ENCODE results near the gene EID2B.

Gene EID2B, protein sequence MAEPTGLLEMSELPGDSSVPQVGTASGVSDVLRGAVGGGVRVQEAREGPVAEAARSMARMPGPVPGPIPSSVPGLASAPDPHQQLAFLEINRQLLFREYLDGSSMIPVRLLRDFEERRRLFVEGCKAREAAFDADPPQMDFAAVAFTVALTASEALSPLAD

DNA sequence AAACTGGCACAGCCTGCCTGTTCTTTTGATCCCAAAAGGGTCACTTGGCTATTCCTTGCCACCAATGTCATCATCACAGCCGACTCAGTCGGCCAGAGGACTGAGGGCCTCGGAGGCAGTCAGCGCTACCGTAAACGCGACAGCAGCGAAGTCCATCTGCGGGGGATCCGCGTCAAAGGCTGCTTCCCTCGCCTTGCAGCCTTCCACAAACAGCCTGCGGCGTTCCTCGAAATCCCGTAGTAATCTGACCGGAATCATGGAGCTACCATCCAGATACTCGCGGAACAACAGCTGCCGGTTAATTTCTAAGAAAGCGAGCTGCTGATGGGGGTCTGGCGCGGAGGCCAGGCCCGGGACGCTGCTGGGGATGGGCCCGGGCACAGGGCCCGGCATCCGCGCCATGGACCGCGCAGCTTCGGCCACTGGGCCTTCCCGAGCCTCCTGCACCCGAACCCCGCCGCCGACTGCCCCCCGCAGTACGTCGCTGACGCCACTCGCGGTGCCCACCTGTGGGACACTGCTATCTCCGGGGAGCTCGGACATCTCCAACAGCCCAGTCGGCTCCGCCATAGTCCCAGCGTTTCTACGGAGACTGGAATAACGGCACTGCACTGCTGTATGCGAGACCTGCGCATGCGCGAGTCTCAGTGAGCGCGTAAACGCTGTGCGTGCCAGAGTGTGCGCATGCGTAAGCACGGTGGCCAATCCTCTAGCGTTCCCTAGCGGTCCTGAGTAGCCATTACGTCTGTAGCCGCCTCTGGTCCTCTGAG is at the start of gene EID2B:
Gene EID2B (minus strand): TSS at position 620 of the 770 bp plus-strand sequence. CDS start 50 bp downstream, at position 570.
- DNase-seq (ENCODE audit: low spot score), result peak; percentile 99

- DNase-seq (ENCODE audit: low spot score), result no peak
These were observed 49.8 kb upstream of the EID2B start for GRCh38 chr19:39582442-39582841.

DNA sequence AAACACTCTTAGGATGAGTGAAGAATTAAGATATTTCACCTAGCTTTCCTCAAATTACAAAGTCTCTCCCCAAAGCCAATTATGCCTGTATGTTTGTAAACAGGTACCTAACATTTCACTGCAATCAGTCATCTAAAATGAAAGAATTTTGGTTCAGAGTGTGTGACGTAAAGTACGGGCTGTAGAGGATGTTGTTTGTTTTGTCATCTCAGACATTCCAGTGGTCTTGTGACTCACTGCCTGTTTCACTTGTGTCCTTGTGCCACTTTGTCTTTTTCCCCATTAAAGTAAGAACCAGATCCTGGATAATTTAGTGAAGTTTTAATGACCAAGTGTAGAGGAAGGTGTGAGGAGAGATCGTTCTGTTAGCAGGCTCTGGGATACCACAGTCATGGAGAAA is 36.0 kb upstream of the EID2B start:
- no peak for DNase-seq (ENCODE audit: low spot score)

DNA sequence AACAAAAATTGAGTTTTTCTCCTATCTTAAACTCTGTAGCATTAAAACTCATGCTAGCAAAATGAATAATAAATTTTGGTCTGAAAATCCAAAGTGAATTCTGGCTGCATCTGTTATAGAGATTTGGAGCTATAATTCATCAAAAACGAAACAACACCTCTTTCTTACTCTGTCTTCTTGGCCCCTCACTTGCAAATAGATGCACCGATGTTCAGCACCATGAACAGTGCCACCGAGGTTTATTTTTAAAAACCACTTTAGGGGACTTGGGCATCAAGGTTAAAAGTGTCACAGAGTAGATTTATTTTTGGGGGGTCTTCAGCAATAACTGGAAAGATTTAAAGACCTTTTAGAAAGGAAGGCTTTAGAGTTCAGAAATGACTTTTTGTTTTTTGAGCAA is 33.4 kb upstream of the EID2B start:
- no peak for DNase-seq (ENCODE audit: low spot score)

DNA sequence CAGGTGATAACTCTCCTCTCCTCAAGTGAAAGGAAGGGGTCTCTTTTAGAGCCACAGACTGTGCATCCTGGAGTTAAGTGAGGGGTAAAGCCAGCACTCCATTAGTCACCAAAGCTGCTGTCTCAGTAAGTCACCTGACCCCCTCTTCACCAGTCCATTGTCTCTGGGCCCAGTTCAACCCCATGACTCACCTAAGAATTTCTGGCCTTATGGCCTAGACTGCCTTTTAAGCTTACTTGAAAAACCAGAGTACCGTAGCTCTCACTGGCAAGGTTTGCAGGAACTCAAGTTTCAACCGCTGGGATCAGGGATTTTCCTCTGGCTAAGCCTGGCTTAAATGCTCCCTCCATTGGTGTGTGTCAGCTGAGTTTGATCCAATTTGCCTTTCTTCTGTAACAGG is 30.8 kb upstream of the EID2B start:
- DNase-seq (ENCODE audit: low spot score), result no peak

DNA sequence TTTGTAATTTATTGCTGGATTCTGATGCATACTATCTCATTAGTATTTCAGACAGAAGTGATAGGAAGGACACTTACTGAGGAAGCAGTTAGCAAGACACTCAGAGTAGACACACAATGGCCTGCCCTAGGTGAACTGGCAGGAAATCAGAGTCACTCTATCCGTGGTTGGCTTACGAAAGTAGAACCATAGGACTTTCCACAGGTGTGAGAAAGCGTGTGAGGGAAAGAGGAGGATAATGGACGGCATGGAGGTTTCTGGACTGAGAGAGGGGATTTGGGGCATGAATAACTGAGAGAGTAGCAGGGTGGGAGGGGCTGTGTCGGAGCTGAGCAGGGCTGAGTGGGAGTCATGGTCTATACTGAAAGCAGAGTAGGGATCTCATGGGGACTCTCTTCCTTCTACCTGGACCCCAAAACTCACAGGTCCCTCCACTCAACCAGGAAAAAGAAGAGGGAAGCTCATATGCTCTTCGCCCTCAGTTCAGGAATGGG is 26.0 kb upstream of the EID2B start:
- DNase-seq (ENCODE audit: low spot score), result no peak

DNA sequence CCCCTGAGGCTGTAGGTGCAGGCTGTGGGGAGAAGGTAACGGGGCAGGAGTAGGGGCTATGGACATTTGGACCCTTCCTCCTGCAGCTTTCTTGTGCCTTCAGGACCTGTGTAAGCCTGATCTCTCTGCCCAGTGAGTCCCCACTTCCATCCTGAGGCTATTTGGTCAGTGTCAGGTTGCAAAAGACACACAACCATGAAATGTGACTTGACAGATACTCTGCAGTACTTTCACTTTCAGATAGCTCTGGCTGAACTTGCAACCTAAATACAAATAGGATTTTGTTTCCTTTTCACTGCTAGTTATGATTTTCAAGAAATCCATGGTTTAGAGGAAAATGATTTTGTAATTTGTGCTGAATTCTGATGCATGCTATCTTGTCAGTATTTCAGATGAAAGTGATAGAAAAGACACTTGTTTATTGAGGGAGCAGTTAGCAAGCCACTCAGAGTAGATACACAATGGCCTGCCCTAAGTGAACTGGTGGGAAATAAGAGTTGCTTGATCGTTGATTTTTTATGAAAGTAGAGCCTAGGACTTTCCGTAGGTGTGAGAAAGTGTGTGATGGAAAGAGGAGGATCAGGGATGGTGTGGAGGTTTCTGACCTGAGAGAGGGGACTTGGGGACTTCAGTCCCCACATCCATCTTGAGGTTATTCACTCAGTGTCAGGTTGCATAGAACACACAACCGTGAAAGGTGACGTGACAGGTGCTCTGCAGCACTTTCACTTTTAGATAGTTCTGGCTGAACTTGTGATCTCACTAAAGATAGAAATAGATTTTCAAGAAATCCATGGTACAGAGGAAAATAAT is 25.4 kb upstream of the EID2B start:
- no peak for DNase-seq (ENCODE audit: low spot score)

DNA sequence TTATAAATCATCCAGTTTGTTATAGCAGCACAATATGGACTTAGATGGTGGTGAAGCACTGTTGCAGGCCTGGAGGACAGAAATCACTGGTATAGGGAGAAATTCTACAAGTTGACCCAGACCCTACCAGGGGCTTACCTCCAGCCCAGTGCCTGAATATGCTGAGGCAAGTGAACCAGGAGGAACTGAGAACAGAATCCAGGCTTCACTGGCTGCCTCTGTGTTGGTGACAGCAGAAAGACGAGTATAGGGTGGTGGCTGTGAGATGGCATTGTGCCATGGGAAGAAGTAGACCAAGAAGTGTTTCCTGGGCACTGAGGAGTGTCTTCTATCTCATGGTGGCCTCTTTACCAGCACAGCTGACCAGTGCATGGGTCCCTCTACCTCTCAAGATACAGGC is 23.2 kb upstream of the EID2B start:
- DNase-seq (ENCODE audit: low spot score), result no peak

DNA sequence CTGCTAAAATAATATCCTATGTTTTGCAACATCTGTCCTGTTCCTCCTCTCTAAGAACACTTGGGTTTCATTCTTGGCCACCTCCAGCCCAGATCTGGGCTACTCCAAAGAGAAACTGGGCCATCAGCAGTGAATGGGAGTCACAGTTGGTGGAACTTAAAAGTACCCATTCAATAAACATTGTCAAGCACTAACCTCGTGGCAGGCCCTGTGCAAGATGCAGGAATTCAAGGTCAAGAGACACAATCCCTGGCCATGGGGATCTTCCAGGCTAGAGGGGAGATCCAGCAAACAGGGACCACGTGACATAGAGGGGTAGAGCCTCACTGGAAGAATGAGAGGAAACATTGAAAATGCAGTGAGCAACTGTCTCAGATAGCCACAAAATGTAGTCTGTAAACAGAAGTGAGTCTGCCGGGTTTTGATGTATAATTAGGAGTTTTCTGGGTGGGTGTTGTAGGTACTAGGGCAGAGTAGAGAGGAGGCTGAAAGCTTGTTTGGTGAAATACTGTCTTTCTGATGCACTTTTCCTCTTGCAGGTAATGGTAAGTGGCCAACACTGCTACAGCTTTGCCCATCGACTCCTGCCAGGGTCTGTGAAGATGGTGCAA is 22.2 kb upstream of the EID2B start:
- no peak for DNase-seq (ENCODE audit: low spot score)

DNA sequence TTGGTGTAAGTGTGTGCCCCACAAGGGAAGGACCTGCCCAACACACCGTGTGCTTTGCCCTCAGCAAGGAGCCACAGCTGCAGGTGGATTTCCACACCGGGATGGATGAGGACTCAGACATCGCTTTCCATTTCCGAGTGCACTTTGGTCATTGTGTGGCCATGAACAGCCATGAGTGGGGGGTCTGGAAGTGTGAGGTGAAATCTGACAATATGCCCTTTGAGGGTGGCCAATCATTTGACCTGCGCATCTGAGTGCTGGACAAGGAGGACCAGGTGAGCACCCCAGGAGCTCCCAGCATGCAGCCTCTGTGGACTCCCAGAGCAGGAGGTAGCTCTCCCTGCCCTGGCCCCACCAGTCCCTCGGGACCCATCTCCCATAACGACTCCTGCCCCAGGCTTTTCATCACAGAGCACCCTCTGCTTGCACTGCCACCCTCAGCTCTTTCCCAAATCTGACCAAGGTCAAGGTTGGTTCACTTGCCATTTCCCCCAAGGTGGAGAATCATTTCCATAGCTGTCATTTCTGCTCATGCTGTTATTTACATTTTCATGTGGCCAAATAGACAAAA is 20.5 kb upstream of the EID2B start:
- DNase-seq (ENCODE audit: low spot score), result no peak

GRCh38 chr19:39550197-39550596 is 17.5 kb upstream of the EID2B start:
- DNase-seq (ENCODE audit: low spot score), result no peak

- no peak for DNase-seq (ENCODE audit: low spot score)
These were observed 13.9 kb upstream of the EID2B start for GRCh38 chr19:39546599-39546998.

DNA sequence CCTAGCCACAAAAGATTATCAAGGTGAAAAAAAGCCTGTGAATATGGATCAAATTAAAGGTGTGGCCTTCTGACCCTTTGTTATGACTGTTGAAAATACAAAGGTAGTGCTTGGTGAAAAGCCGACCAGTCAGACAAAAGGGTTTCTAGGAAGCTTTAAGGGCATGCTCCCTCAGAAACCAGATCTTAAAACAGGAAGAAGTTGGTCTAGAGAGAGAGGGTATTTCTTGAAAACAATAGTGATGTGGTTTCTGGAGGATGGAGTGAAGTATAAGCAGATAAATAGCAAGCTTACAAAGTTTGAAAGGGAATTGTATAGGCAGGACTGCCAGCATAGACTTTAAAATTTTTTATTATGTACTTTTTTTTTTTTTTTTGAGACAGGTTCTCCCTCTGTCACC is 12.3 kb upstream of the EID2B start:
- DNase-seq (ENCODE audit: low spot score), result no peak

DNA sequence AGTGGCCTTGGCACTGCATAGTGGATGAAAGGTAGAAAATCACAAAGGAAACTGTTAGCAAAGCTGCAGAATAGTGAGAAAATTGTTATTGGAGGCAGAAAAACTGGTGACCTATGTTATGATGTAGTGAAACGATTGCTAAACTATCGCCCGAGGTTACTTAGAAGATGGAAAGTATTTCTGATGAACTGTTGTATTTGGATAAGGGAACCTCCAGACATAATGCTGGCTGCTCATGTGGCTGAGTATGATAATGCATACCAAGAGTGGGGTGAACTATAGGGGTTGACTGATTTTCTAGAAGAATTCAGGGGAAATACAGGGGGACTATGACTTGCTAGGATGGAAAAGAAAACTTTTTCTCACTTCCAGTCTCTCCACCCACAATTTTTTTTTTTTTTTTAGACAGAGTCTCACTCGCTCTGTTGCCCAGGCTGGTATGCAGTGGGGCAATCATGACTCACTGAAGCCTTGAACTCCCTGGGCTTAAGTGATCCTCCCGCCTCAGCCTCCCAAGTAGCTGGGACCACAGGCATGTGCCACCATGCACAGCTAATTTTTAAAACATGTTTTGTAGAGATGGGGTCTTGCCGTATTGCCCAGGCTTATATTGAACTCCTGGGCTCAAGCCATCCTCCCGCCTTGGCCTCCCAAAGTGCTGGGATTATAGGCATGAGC is 11.7 kb upstream of the EID2B start:
- no peak for DNase-seq (ENCODE audit: low spot score)

DNA sequence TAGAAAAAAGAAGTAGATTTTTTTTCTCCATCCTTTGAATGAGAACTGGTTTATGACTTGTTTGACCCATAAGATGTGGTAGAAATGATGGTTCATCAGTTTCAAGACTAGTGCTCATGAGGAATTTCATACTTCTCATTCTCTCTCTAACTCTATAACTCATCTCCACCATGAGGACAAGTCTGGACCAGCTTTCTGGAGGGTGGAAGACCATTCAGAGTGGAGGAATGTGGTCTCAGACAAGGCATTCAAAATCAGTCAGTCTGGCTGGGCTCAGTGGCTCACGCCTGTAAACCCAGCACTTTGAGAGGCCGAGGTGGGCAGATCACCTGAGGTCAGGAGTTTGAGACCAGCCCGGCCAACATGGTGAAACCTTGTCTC is 10.8 kb upstream of the EID2B start:
- no peak for DNase-seq (ENCODE audit: low spot score)

- no peak for DNase-seq (ENCODE audit: low spot score)
These were observed 9.6 kb upstream of the EID2B start for GRCh38 chr19:39542206-39542605.

DNA sequence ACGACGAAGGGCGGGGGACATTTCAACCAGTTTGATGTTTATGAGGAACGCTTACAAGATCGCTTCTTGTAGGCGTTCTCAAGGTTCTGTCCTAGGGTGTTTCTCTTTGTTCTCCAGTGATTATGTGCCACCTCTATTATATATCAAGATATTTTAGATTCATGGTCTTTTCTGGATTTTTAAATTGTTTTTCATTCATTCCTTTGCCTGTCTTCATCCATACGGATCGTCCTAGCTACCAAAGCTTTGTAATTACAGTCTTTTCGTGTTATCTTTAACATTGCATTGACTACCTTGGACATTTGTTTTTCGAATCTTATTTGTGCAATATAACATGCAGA is 7.7 kb upstream of the EID2B start:
- no peak for DNase-seq (ENCODE audit: low spot score)

DNA sequence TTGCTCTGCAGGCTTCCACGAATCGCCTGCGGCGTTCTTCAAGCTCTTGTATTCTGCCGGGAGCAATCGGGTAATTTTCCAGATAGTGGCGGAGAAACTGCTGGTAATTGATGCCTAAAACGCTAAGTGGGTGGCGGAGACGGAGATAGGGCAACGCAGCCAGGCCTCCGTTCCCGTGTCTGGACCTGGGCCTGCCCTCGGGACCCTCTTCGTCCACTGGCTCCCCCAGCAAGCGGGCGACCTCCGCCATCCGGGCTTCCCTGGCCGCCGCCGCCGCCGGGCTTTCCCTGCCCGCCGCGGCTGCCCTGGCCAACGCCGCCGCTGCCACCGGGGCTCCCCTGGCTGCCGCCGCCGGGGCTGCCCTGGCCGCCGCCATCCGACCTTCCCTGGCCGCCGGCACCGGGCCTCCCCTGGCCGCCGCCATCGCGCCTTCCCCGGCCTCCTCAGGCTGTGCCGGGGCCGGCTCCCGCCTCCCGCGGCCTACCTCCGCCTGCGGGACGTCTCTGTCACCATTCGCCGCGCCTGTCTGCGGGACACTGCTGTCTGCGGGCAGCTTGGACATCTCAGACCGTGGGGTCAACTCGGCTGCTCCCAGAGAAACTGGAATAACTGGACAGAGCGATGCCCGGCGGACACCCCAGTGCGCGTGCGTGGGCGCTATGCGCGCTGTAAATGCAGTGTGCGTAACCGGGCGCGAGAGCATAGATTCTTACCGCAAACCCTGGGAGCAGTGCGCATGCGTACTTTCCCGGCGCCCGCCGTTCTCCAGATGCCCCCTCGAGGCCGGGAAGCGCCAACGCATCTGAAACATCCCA is 7.1 kb upstream of the EID2B start, which contains the start of gene EID2:
Gene EID2 (minus strand): TSS at position 644 of the 815 bp plus-strand sequence. CDS start 82 bp downstream, at position 562.
- DNase-seq (ENCODE audit: low spot score), result peak; percentile 96

DNA sequence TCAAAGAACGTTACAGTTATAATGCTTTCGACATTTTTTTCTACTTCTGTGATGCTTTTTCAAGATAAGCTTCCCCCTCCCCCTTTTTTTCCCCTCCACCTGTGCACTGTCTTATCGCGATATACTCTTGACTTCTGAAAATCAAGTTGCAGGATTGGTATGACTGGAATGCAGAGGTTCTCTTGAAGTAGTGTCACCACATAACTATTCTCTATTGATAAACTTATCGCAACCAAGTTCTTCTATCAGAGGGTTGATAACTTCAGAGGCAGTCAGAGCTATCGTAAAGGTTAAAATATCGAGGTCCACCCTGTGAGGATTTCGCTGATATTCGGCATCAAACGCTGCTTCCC is 6.5 kb upstream of the EID2B start:
- no peak for DNase-seq (ENCODE audit: low spot score)

GRCh38 chr19:39533791-39534190 is 1.1 kb upstream of the EID2B start:
- no peak for DNase-seq (ENCODE audit: low spot score)

GRCh38 chr19:39533003-39533512 is 406 bp upstream of the EID2B start:
- DNase-seq (ENCODE audit: low spot score), result no peak

Data from hematopoietic multipotent progenitor cell treated with erythropoietin and hydrocortisone succinate and interleukin-3 and kit ligand, for 17 days (in vitro differentiated cells).